AG10803 (cell line): Measurements from ENCODE around the gene GLYATL1.

Experiments
- DNase-seq: peaks from one replicate; pipeline ENCODE4 v3.0.0; 2010; ENCODE audit warnings: low read depth
- H3K4me3 ChIP-seq: 2 replicates; pipeline ENCODE4 v1.5.1; 2011; ENCODE audit warnings: mild to moderate bottlenecking, low read length, control low read depth
- TF ChIP-seq, protein P1 (sequence below): conservative IDR thresholded peaks from 2 replicates; pipeline ENCODE4 v1.5.1; 2011; ENCODE audit warnings: mild to moderate bottlenecking, low read length, control low read depth, inconsistent platforms

GLYATL1 gene

GRCh38 chr11:58963551-58964104 is 24.3 kb downstream of the GLYATL1 start:
- peak overlapping the region; percentile 35 for H3K4me3 ChIP-seq
- TF ChIP-seq, protein P1, sequence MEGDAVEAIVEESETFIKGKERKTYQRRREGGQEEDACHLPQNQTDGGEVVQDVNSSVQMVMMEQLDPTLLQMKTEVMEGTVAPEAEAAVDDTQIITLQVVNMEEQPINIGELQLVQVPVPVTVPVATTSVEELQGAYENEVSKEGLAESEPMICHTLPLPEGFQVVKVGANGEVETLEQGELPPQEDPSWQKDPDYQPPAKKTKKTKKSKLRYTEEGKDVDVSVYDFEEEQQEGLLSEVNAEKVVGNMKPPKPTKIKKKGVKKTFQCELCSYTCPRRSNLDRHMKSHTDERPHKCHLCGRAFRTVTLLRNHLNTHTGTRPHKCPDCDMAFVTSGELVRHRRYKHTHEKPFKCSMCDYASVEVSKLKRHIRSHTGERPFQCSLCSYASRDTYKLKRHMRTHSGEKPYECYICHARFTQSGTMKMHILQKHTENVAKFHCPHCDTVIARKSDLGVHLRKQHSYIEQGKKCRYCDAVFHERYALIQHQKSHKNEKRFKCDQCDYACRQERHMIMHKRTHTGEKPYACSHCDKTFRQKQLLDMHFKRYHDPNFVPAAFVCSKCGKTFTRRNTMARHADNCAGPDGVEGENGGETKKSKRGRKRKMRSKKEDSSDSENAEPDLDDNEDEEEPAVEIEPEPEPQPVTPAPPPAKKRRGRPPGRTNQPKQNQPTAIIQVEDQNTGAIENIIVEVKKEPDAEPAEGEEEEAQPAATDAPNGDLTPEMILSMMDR, result peak; percentile 42
- DNase-seq, result peak; percentile 65

- DNase-seq, result peak; percentile 70
- H3K4me3 ChIP-seq, result no peak overlapping the region
- TF ChIP-seq, protein P1, result no peak
These were observed 26.1 kb downstream of the GLYATL1 start for GRCh38 chr11:58965246-58965985.

- peak; percentile 4 for DNase-seq
- peak overlapping the region; percentile 7; the same call in 1 of the 2 replicates for H3K4me3 ChIP-seq
- TF ChIP-seq, protein P1, result no peak
These were observed 29.0 kb downstream of the GLYATL1 start for GRCh38 chr11:58968251-58968711.

- DNase-seq, result no peak
- TF ChIP-seq, protein P1, result no peak
- H3K4me3 ChIP-seq, result no peak overlapping the region
These were observed 38.2 kb downstream of the GLYATL1 start for GRCh38 chr11:58977470-58977869.

GRCh38 chr11:58979222-58979621 is 39.9 kb downstream of the GLYATL1 start:
- TF ChIP-seq, protein P1, result no peak
- no peak for DNase-seq
- H3K4me3 ChIP-seq, result no peak overlapping the region

- DNase-seq, result no peak
- TF ChIP-seq, protein P1, result no peak
- no peak overlapping the region for H3K4me3 ChIP-seq
These were observed 41.0 kb downstream of the GLYATL1 start for GRCh38 chr11:58980159-58980843.
